Parathyroid adenoma (tissue), 2 donors: ENCODE data around the gene SLC9A3.
A peak's percentile ranks its signal among the peaks of the same experiment; 100 is the strongest.

Experiments used
- H2AFZ ChIP-seq: fragments of 300-600 bp; sonication (generic); one replicate; pipeline ENCODE4 v1.7.0; 2017; ENCODE audit warnings: antibody characterized with exemption, mild to moderate bottlenecking
- H3K27ac ChIP-seq: fragments of 300-600 bp; sonication (generic); one replicate; pipeline ENCODE4 v1.7.0; 2017
- H3K27me3 ChIP-seq: fragments of 300-600 bp; sonication (generic); one replicate; pipeline ENCODE4 v1.7.0; 2017; ENCODE audit warnings: low read length; ENCODE audit not compliant: control insufficient read depth, insufficient read depth
- H3K36me3 ChIP-seq: fragments of 300-600 bp; sonication (generic); one replicate; pipeline ENCODE4 v1.7.0; 2017; ENCODE audit warnings: low read length; ENCODE audit not compliant: control insufficient read depth, insufficient read depth
- H3K4me1 ChIP-seq: fragments of 300-600 bp; sonication (generic); one replicate; pipeline ENCODE4 v1.7.0; 2017; ENCODE audit warnings: control low read depth
- H3K4me2 ChIP-seq: fragments of 300-600 bp; sonication (generic); one replicate; pipeline ENCODE4 v1.7.0; 2017; ENCODE audit warnings: low read length
- H3K4me3 ChIP-seq: fragments of 300-600 bp; sonication (generic); one replicate; pipeline ENCODE4 v1.7.0; 2017; ENCODE audit warnings: low read depth, low read length
- H3K79me2 ChIP-seq: fragments of 300-600 bp; sonication (generic); one replicate; pipeline ENCODE4 v1.7.0; 2017; ENCODE audit warnings: control low read depth
- H3K9ac ChIP-seq: fragments of 300-600 bp; sonication (generic); one replicate; pipeline ENCODE4 v1.7.0; 2017; ENCODE audit warnings: mild to moderate bottlenecking
- H3K9me3 ChIP-seq: fragments of 300-600 bp; sonication (generic); one replicate; pipeline ENCODE4 v1.7.0; 2017; ENCODE audit warnings: low read length; ENCODE audit not compliant: control insufficient read depth
- TF ChIP-seq, protein P1 (sequence below): fragments of 300-600 bp; sonication (generic); IDR thresholded peaks from one replicate; pipeline ENCODE4 v1.7.0; 2017; ENCODE audit warnings: antibody characterized with exemption, mild to moderate bottlenecking
- donor health status: primary hyperparathyroidism.

SLC9A3 gene

DNA sequence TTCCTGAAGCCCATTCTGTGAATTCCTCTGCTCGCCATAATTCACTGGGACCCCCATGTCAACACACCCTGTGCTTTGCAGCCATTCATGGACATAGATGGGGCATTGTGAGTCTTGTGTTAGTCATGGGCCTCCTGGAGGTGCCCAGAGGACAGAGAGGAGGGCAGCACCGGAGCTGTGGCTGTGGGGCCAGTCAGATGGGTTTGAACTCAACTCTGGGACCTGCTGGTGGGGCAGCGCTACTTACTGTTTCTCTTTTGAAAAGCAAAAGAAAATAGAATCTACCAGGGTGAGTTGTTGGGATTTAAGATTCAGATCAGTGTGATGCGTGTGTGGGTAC, 92.6 kb downstream of the SLC9A3 start:
- Histone ChIP-seq H3K4me2 (no peak overlapping the region), H3K27me3 (peaks cover 2% of the 10 kb centered on the region), H2AFZ (no peak overlapping the region), H3K36me3 (no peaks in the 10 kb centered on the region), H3K4me3 (no peak overlapping the region), H3K9ac (no peak overlapping the region), H3K4me1 (peaks cover 6% of the 10 kb centered on the region), H3K9me3 (no peaks in the 10 kb centered on the region), H3K79me2 (no peaks in the 10 kb centered on the region), H3K27ac (no peak overlapping the region)
- TF ChIP-seq, protein P1, sequence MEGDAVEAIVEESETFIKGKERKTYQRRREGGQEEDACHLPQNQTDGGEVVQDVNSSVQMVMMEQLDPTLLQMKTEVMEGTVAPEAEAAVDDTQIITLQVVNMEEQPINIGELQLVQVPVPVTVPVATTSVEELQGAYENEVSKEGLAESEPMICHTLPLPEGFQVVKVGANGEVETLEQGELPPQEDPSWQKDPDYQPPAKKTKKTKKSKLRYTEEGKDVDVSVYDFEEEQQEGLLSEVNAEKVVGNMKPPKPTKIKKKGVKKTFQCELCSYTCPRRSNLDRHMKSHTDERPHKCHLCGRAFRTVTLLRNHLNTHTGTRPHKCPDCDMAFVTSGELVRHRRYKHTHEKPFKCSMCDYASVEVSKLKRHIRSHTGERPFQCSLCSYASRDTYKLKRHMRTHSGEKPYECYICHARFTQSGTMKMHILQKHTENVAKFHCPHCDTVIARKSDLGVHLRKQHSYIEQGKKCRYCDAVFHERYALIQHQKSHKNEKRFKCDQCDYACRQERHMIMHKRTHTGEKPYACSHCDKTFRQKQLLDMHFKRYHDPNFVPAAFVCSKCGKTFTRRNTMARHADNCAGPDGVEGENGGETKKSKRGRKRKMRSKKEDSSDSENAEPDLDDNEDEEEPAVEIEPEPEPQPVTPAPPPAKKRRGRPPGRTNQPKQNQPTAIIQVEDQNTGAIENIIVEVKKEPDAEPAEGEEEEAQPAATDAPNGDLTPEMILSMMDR, result no peak

GRCh38 chr5:431001-431710, 93.1 kb downstream of the SLC9A3 start:
- TF ChIP-seq, protein P1, result peak; percentile 24

DNA sequence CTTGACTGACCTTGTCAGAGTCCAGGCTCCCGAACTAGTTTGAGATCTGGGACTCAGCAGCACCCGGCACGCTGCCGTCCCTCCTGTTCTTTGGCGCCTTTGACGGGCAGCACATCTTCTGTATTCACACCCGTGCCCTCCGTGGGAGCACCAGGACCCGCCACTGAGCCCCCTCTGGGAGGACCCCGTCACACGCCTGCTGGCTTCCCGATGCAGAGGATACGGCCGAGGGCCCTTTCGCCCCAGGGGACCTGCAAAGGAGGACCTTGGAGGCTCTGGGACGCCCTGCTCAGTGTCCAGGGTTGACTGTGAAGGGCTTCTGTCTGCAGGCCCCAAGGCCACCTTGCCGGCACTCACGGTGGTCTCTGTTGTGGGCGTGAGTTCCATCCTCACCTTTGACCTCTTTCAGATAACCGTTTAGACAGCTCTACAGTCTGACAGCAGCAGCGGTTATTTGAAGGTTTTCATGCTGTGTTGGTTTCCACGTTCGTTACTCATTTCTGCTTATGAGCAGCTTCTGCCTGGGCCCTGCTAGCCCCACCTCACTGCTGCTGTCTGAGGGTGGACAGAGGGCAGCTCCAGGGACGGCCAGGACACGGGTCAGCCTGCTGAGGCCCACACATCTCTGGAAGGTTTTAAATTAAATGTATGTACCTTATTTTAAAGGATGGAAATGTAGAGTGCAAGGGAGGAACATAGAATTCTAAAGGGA, 93.9 kb downstream of the SLC9A3 start:
- Histone ChIP-seq H3K27ac (no peak overlapping the region), H3K36me3 (no peaks in the 10 kb centered on the region), H3K79me2 (no peaks in the 10 kb centered on the region), H2AFZ (no peak overlapping the region), H3K9me3 (no peaks in the 10 kb centered on the region), H3K9ac (no peak overlapping the region), H3K4me2 (no peak overlapping the region), H3K4me1 (peaks cover 6% of the 10 kb centered on the region), H3K27me3 (peaks cover 2% of the 10 kb centered on the region), H3K4me3 (no peak overlapping the region)
- TF ChIP-seq, protein P1, result no peak

More at GRCh38 chr5:431001-431710, 93.1 kb downstream of the SLC9A3 start:
- Histone ChIP-seq H2AFZ (no peak overlapping the region), H3K9ac (no peak overlapping the region), H3K9me3 (no peaks in the 10 kb centered on the region), H3K36me3 (no peaks in the 10 kb centered on the region), H3K27ac (no peak overlapping the region), H3K4me1 (peaks cover 6% of the 10 kb centered on the region), H3K27me3 (peaks cover 2% of the 10 kb centered on the region), H3K79me2 (no peaks in the 10 kb centered on the region), H3K4me2 (no peak overlapping the region), H3K4me3 (no peak overlapping the region)

DNA sequence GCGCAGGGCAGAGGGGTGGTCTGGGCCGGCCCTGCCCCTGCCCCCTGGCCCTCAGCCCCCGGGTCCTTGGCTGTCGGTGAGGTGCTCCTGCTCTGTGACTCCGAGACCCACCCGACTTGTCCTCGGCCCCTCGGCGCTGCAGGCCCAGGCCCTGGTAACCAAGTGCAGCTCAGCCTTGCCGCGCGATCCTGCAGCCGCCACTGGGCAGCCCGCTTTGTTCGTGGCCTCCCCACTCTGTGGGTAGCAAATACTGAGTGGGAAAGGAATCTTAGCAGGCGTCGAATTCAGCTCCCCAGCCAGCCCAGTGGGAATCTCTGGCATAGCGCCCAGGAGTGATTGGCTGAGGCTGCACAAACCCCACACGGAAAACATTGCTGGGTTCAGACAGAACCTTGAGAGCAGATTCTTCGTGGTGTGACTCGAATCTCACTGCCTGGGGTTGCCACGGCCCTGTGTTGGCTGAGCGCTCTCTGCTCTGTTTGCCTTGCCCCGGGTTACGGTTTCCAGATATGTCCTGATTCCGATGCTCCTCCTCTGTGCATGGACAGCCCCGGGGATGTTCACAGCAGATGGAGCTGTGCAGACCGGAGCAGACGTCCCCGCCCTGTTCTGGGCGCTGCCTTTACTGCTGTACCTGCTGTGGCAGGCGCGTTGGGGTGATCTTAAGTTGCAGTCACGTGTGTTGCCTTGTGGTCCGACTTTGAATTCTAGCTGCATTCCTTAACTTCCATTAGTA, 94.6 kb downstream of the SLC9A3 start:
- peaks cover 2% of the 10 kb centered on the region for H3K27me3 ChIP-seq
- H3K27ac ChIP-seq, result no peak overlapping the region
- no peak overlapping the region for H3K4me3 ChIP-seq
- TF ChIP-seq, protein P1, result no peak
- peaks cover 6% of the 10 kb centered on the region for H3K4me1 ChIP-seq
- no peaks in the 10 kb centered on the region for H3K79me2 ChIP-seq
- no peak overlapping the region for H3K9ac ChIP-seq
- H2AFZ ChIP-seq, result no peak overlapping the region
- no peaks in the 10 kb centered on the region for H3K9me3 ChIP-seq
- H3K36me3 ChIP-seq, result no peaks in the 10 kb centered on the region
- H3K4me2 ChIP-seq, result no peak overlapping the region
